Thoracic aorta (tissue), 2 donors: ENCODE measurements around the gene KCNA5. TPM values are rescaled to one million over a fixed set of nuclear protein-coding genes. Genes with fewer than 3 reads are reported as not detected.

Source experiments
- ATAC-seq: fragments of 150-250 bp; one replicate; pipeline ENCODE4 v1.8.0; 2017; ENCODE audit warnings: low read depth; ENCODE audit not compliant: insufficient number of reproducible peaks, low FRiP score
- DNase-seq: peaks from one replicate; pipeline ENCODE4 v3.0.0-alpha.2; 2020; ENCODE audit warnings: low spot score
- H3K27ac ChIP-seq, 2 donors: fragments of 200-600 bp; sonication (generic); 1 replicate in 1 of 2; 2 replicates in 1 of 2; pipeline ENCODE4 v1.5.1; 2016; ENCODE audit warnings: mild to moderate bottlenecking in 2 of 2, moderate library complexity in 2 of 2
- H3K27me3 ChIP-seq: fragments of 200-600 bp; sonication (generic); replicated peaks from 2 replicates; pipeline ENCODE4 v1.6.0; 2016; ENCODE audit warnings: mild to moderate bottlenecking; ENCODE audit not compliant: insufficient read depth
- H3K36me3 ChIP-seq: fragments of 200-600 bp; sonication (generic); one replicate; pipeline ENCODE4 v1.5.1; 2016
- H3K4me1 ChIP-seq, 2 donors: fragments of 200-600 bp; sonication (generic); 1 replicate in 1 of 2; 2 replicates in 1 of 2; pipeline versions ENCODE4 v1.5.1 to v1.6.0; 2016; ENCODE audit warnings: low read depth in 2 of 2, mild to moderate bottlenecking in 1 of 2; ENCODE audit not compliant: control insufficient read depth in 1 of 2
- H3K4me3 ChIP-seq: fragments of 200-600 bp; sonication (generic); 2 replicates; pipeline ENCODE4 v1.5.1; 2016; ENCODE audit warnings: mild to moderate bottlenecking
- H3K9me3 ChIP-seq: fragments of 200-600 bp; sonication (generic); 2 replicates; pipeline ENCODE4 v1.5.1; 2016
- total RNA-seq, 2 donors: library from RNA; depleted of rRNA; stranded (reverse); fragments of >200 nt; gene quantifications; one replicate each; pipeline versions ENCODE4 v1.1.0 to v1.2.3, GENCODE V29; 2016
- TF ChIP-seq, protein P1 (sequence below): fragments of 200-600 bp; sonication (generic); IDR thresholded peaks from one replicate; pipeline ENCODE4 v1.5.1; 2019; ENCODE audit warnings: antibody characterized with exemption

KCNA5 gene
- total RNA-seq, 2 donors from 2014 or later, result 58.8 to 91.7 TPM

DNA sequence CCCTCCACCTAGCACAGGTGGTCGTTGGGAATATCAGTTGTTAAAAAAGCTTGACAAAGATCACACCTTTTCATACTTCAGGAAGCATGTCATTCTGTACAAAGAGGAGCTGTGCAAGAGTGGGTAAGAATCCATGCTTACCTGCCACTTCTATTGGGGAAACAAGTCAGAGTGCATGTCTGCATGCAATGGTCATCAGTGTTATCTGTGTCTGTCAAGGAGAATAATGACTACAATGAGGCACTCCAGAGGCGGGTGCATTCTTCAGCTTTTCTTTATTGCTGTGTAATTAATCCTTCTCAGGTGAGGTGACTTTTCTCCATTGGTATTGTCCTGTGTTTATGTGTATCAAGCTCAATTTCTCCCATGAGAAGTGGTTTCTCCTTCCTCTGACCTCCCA lies 24.4 kb downstream of the KCNA5 start:
- Histone ChIP-seq H3K36me3 (no peaks in the 10 kb centered on the region), H3K4me1 (peaks cover 12 to 24% of the 10 kb centered on the region in 2 donors), H3K27ac (no peak overlapping the region), H3K9me3 (no peaks in the 10 kb centered on the region), H3K27me3 (no peaks in the 10 kb centered on the region), H3K4me3 (no peak overlapping the region)
- TF ChIP-seq, protein P1, sequence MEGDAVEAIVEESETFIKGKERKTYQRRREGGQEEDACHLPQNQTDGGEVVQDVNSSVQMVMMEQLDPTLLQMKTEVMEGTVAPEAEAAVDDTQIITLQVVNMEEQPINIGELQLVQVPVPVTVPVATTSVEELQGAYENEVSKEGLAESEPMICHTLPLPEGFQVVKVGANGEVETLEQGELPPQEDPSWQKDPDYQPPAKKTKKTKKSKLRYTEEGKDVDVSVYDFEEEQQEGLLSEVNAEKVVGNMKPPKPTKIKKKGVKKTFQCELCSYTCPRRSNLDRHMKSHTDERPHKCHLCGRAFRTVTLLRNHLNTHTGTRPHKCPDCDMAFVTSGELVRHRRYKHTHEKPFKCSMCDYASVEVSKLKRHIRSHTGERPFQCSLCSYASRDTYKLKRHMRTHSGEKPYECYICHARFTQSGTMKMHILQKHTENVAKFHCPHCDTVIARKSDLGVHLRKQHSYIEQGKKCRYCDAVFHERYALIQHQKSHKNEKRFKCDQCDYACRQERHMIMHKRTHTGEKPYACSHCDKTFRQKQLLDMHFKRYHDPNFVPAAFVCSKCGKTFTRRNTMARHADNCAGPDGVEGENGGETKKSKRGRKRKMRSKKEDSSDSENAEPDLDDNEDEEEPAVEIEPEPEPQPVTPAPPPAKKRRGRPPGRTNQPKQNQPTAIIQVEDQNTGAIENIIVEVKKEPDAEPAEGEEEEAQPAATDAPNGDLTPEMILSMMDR, result no peak
- DNase-seq (no peak), ATAC-seq (no peak)

DNA sequence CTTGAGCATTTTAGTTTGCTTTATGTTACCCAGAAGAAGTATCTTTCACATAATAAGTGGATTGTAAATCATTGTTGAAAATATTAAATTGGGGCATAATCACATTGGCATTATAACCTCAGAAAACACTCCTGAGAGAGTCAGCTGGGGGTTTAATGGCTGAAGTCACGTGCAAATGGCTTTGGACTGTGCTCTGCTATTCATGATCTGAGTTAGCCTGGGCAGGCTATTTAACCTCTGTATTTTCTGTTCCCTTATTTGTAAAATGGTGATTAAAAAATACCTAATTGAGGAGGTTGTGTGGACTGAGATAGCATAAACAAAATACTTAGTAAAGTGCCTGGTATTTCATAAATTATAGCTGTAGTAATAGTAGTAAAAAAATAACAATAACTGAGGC lies 24.9 kb downstream of the KCNA5 start:
- no peaks in the 10 kb centered on the region for H3K9me3 ChIP-seq
- no peaks in the 10 kb centered on the region for H3K27me3 ChIP-seq
- H3K4me1 ChIP-seq, result peaks cover 12 to 24% of the 10 kb centered on the region in 2 donors
- no peaks in the 10 kb centered on the region for H3K36me3 ChIP-seq
- TF ChIP-seq, protein P1, result no peak
- no peak overlapping the region for H3K27ac ChIP-seq
- ATAC-seq (no peak), DNase-seq (no peak)
- H3K4me3 ChIP-seq, result no peak overlapping the region

DNA sequence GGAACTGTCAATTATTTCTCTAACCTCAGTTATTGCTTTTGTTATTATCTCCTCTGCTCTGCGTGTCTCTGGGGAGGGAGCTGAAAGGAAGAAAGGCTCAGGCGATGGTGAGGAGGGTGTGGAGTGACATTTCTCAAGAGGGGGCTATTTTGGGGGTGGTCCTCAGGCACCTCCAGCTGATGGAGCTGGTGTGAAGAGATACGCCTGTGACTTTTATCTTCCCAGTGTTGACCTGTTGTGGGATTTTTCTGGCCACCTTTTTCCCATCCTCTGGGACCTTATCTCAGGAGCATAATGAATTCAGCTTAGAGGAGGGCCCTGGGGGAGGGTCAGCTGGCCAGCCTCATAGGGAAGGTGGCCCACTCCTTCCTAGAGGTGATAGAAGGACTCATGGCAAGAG lies 26.4 kb downstream of the KCNA5 start:
- Histone ChIP-seq H3K27ac (no peak overlapping the region), H3K4me1 (peaks cover 5 to 14% of the 10 kb centered on the region in 2 donors), H3K36me3 (no peaks in the 10 kb centered on the region), H3K4me3 (no peak overlapping the region), H3K27me3 (no peaks in the 10 kb centered on the region), H3K9me3 (no peaks in the 10 kb centered on the region)
- no peak for DNase-seq
- TF ChIP-seq, protein P1, result no peak
- ATAC-seq, result no peak

DNA sequence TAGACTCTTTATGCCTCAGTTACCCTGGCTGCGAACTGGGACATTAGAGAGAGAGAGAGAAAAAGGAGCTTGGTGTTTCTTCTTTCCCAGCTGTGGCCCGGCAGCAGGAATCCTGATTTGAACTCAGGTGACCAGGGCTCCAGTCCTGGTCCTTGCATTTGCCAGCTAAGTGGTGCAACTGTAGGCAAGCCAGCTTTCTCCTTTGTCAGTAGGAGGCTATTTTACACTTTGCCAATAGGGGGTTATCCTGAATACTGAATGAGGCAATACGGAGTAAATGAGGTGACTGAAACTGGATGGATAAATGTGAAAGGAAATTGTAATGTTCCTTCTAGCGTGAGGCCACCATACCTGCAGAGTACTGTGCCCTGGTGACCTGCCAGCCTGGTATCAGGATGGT lies 27.8 kb downstream of the KCNA5 start:
- Histone ChIP-seq H3K4me1 (peaks cover 3 to 8% of the 10 kb centered on the region in 2 donors), H3K27ac (no peak overlapping the region), H3K36me3 (no peaks in the 10 kb centered on the region), H3K4me3 (no peak overlapping the region), H3K9me3 (no peaks in the 10 kb centered on the region), H3K27me3 (no peaks in the 10 kb centered on the region)
- DNase-seq (no peak), ATAC-seq (no peak)
- TF ChIP-seq, protein P1, result no peak

DNA sequence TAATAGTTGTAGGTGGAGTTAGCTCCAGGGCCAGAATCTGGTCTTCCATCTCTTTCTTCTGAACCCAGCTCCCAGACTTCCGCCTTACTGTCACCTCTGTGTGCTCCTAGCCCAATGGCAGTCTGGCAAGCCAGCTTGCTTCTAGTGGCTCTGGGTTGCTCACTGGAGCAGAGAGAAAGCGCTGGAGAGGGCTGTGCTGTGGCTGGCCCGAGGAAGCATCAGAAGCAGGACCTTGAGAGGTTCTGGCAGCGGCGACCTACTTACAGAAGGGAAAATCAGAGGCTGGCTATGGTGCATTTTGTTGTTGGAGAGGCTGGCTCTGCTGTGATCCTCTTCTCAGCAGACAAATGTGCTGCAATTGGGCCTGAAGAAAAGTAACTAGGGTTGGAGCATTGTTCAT lies 28.6 kb downstream of the KCNA5 start:
- Histone ChIP-seq H3K27ac (no peak overlapping the region), H3K36me3 (no peaks in the 10 kb centered on the region), H3K4me3 (no peak overlapping the region), H3K9me3 (no peaks in the 10 kb centered on the region), H3K27me3 (no peaks in the 10 kb centered on the region), H3K4me1 (peaks cover 5 to 13% of the 10 kb centered on the region in 2 donors)
- TF ChIP-seq, protein P1, result no peak
- no peak for DNase-seq
- no peak for ATAC-seq
